NCI-H345 (cell line): Measurements from ENCODE around the gene LDLRAP1.

Experiments used
- DNase-seq: peaks from one replicate; lab custom pipeline; 2025; lab: John Stamatoyannopoulos, UW

Gene LDLRAP1

DNA sequence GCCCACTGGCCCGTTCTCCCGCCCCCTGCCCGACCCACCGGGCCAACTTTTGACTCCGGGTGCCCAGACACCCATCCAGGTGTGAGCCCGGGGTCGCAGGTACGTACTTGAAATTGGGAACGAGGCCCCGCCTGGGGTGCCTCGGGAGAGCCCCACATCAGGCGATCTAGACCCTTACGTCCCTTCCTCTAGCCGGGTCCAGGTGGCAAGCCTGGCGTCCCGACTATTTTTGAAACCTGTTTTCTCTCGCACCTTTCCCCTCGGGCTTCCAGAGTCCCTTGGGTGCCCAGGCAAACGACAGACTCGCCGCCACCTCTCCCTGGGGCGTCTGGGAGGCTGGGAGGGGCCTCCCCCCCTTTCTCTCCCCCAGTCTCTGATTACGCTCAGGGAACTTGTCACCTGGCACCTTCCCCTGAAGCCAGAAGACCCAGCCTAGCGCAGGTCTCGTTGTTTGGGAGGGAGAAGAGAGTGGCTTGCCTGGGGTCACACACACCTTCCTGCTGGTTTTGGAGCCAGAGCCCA is 898 bp downstream of the LDLRAP1 start:
- DNase-seq: peak; percentile 26

- DNase-seq: no peak
Measured at GRCh38 chr1:25544819-25545218, 1.4 kb downstream of the LDLRAP1 start.

GRCh38 chr1:25545767-25546166 is 2.4 kb downstream of the LDLRAP1 start:
- DNase-seq: no peak

- DNase-seq: no peak
Measured at GRCh38 chr1:25546193-25546592, 2.8 kb downstream of the LDLRAP1 start.

- DNase-seq: no peak
Measured at GRCh38 chr1:25548601-25549000, 5.2 kb downstream of the LDLRAP1 start.

DNA sequence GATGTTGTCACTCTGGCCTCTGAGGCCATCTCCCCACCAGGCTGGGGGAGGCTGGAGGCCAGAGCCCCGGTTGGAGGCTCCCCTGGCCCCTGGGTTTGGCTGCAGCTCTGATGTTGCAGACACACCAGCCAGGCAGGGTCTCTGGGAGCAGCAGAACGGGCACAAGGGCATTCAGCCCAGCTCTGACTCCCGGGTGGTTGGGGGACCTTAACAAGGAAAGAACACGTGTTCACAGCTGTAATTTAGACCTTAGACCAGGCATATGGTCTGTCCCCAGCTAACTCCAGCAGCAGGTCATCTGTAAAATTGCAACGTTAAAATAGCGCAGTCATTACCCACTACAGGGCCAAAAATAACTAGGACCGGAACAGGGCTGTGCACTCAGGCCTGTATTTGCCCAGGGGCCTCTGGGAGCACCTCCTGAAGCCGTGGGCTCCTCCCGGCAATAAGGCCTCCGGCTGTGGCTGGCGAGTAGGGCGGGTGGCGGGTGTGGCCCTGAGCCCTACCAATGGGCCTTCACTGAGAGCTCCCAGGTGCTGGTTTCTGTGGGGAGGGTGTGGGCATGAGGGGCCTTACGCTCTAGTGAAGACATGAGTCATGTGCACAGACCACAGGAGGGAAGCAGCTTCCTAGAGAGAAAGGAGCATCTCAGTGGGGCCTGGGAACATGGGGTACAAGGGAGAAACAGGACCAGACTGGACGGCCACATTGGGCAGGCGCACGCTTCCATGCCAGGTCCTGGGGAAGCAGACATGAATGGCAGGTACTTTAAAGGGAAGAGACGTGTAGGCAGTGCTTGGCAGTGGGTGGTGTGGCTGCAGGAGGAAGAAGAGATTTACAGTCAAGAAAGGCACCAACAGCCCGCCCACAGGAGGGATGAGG is 6.1 kb downstream of the LDLRAP1 start:
- no peak for DNase-seq

- DNase-seq: no peak
Measured at GRCh38 chr1:25550155-25550506, 6.7 kb downstream of the LDLRAP1 start.

GRCh38 chr1:25550683-25551310 is 7.4 kb downstream of the LDLRAP1 start:
- DNase-seq: no peak

- DNase-seq: no peak
Measured at GRCh38 chr1:25553749-25554429, 10.5 kb downstream of the LDLRAP1 start.

DNA sequence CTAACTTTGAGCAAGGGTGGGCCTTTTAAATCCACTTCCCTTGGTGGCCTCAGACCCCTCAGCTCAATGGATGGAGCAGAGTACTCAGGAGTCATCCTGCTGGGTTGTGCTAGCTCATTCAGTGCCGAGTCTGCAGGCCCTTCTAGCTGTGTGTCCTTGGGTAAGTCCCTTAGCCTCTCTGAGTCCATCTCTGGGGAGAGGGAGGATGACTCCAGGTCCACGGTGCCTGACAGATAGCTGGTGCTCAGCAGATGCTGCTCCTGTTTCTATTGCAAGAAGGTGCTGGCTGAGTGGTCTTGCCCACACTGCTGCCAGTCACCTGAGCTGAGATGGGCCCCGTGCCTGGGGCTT is 11.0 kb downstream of the LDLRAP1 start:
- DNase-seq: no peak

GRCh38 chr1:25554886-25555752 is 11.7 kb downstream of the LDLRAP1 start:
- DNase-seq: no peak

GRCh38 chr1:25555753-25556092 is 12.3 kb downstream of the LDLRAP1 start:
- no peak for DNase-seq

GRCh38 chr1:25556132-25556670 is 12.8 kb downstream of the LDLRAP1 start:
- DNase-seq: no peak

DNA sequence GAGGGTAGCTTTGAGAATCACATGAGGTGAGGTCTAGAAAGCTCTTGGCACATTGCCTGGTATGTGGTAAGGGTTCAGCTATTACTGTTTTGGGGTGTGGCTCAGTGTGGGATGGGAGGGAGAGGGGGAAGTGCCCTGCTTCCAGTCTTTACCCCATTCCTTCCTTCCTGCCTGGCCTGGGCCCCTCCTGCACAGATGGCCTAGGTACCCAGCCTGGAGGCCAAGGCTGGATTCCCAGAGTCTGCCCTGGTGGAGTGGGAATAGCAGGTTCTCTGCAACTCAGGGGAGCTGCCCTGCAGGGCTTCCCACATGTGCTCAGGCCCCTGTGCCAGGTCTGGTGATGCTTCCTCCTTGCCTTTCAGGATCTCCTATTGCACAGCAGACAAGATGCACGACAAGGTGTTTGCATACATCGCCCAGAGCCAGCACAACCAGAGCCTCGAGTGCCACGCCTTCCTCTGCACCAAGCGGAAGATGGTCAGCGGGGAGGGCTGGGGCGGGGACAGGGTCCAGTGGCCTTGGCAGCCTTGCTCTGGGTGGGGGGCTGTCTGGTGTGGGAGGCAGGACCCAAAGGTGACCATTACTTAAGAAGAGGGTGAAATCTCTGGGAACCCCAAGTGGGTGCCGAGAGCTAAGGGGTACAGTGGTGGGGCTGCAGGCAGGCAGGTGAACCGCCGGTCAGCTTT is 13.5 kb downstream of the LDLRAP1 start:
- no peak for DNase-seq

GRCh38 chr1:25557543-25557942 is 14.1 kb downstream of the LDLRAP1 start:
- no peak for DNase-seq

- no peak for DNase-seq
Measured at GRCh38 chr1:25559031-25559430, 15.6 kb downstream of the LDLRAP1 start.

- no peak for DNase-seq
Measured at GRCh38 chr1:25560001-25560400, 16.6 kb downstream of the LDLRAP1 start.

GRCh38 chr1:25560788-25561187 is 17.4 kb downstream of the LDLRAP1 start:
- DNase-seq: no peak

GRCh38 chr1:25561421-25562100 is 18.2 kb downstream of the LDLRAP1 start:
- no peak for DNase-seq

DNA sequence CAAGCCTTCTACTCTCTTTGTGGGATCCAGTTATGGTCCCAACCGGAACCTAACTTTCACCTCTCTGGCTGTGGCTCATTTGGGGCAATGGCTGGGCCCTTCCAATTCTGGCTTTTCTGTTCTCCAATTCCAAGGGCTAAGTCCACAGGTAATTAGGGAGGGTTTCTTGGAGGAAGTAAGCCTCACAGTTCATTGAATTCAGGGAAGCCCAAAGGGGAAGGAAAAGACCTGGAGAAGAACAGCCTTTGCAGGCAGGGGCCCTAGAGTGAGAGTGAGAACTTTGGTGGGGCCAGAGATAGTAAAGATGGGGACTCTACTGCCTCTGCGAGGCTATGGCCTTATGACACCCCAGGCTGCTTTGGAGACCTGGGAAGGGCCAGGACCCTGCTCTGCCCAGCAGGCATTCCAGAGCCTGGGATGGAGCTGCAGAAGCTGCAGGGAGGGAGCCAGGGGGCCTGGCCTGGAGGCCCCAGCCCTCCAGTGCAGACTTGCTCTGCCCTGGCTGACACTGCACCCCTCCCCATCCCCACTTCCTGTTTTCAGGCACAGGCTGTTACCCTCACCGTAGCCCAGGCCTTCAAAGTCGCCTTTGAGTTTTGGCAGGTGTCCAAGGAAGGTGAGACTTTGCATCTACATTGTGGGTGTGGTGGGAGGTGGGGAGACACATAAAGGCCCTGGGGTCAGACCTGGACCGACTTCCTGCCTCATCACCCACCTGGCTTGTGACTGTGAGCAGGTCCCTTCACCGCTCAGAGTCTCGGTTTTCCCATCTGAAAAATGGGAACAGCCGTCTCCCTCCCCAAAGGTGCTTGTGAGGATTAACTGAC is 18.9 kb downstream of the LDLRAP1 start:
- peak; percentile 4 for DNase-seq
